HepG2 (cell line): Measurements from ENCODE around the gene SALL2. TPM values are rescaled to one million over a fixed set of nuclear protein-coding genes. Genes with fewer than 3 reads are reported as not detected.

Experiments
- ATAC-seq: fragments of 200-7000 bp; cut with Tn5 transposase; 3 replicates; pipeline ENCODE4 v1.9.1; 2020; ENCODE audit warnings: mild to moderate bottlenecking, moderate library complexity
- BruUV-seq: library from RNA; stranded (reverse); fragments of 400-500 nt; replicated peaks from 2 replicates; lab custom pipeline; 2021; lab: Mats Ljungman, UMichigan
- CTCF ChIA-PET: fragments of 300-600 bp; formaldehyde crosslinking; extraction: SDS; loops from one replicate; lab custom pipeline; 2021; ENCODE audit warnings: low total read pairs, inconsistent platforms, low intra/inter-chr PET ratio; lab: Yijun Ruan, JAX
- POLR2A ChIA-PET: fragments of 350-600 bp; sonication (Branson Sonifier 250); formaldehyde crosslinking; loops from one replicate; lab custom pipeline; 2020; ENCODE audit warnings: antibody characterized with exemption, inconsistent platforms; lab: Yijun Ruan, JAX
- DNase-seq: peaks from one replicate; pipeline ENCODE4 v3.0.0-alpha.2; 2015; ENCODE audit warnings: low spot score
- FAIRE-seq: peaks from 3 replicates; lab custom pipeline; 2011; peaks lifted over from hg19 to GRCh38; lab: Jason Lieb, UNC
- H2AFZ ChIP-seq: one replicate; pipeline ENCODE4 v1.6.1; 2011; ENCODE audit warnings: low read length, inconsistent platforms
- H3K27ac ChIP-seq: fragments of 300-600 bp; 3 replicates; pipeline ENCODE4 v1.8.0; 2011; ENCODE audit warnings: mixed run types, mild to moderate bottlenecking, mixed read lengths, low read length, inconsistent platforms; ENCODE audit not compliant: insufficient read depth; ENCODE audit errors: extremely low read length
- H3K27me3 ChIP-seq, 2 experiments: fragments of 200-600 bp in 1 of 2; 2 replicates in 1 of 2; 3 replicates in 1 of 2; pipeline versions ENCODE4 v1.6.0 to v1.8.0; 2011; ENCODE audit warnings: low read length in 2 of 2, mild to moderate bottlenecking in 2 of 2, moderate library complexity in 2 of 2, inconsistent platforms in 1 of 2; ENCODE audit not compliant: insufficient read depth in 2 of 2, control insufficient read depth in 1 of 2
- H3K36me3 ChIP-seq, 2 experiments: fragments of 200-600 bp in 1 of 2; replicated peaks in 1 of 2; 2 replicates in 1 of 2; 3 replicates in 1 of 2; pipeline versions ENCODE4 v1.5.1 to v1.8.0; 2011; ENCODE audit warnings: low read length in 2 of 2, inconsistent platforms in 1 of 2; ENCODE audit not compliant: insufficient read depth in 2 of 2, control insufficient read depth in 1 of 2
- H3K4me1 ChIP-seq: 2 replicates; pipeline ENCODE4 v1.5.1; 2012; ENCODE audit warnings: low read length, inconsistent platforms; ENCODE audit not compliant: insufficient read depth
- H3K4me2 ChIP-seq: 2 replicates; pipeline ENCODE4 v1.6.0; 2011; ENCODE audit warnings: low read depth, low read length, inconsistent platforms
- H3K4me3 ChIP-seq, 3 experiments: fragments of 200-600 bp in 1 of 3; sonication (generic), shearing (Covaris generic) in 1 of 3; replicated peaks in 1 of 3; 2 replicates each; pipeline ENCODE4 v1.5.1; 2011 to 2016; ENCODE audit warnings: low read length in 3 of 3, inconsistent platforms in 2 of 3, low read depth in 2 of 3, mild to moderate bottlenecking in 2 of 3, control low read depth in 1 of 3, mixed read lengths in 1 of 3; ENCODE audit not compliant: insufficient read depth in 1 of 3
- H3K79me2 ChIP-seq: one replicate; pipeline ENCODE4 v1.6.1; 2011; ENCODE audit warnings: low read length, inconsistent platforms; ENCODE audit not compliant: insufficient read depth
- H3K9ac ChIP-seq: 2 replicates; pipeline ENCODE4 v1.6.0; 2011; ENCODE audit warnings: mild to moderate bottlenecking, low read depth, low read length, inconsistent platforms; ENCODE audit not compliant: insufficient read depth
- H3K9me3 ChIP-seq: 2 replicates; pipeline ENCODE4 v1.5.1; 2012; ENCODE audit warnings: mild to moderate bottlenecking, low read length
- H4K20me1 ChIP-seq: 2 replicates; pipeline ENCODE4 v1.6.0; 2011; ENCODE audit warnings: inconsistent platforms, mild to moderate bottlenecking, low read length, moderate library complexity; ENCODE audit not compliant: insufficient read depth
- E2F2 ChIP-seq: sonication (generic); formaldehyde crosslinking; IDR thresholded peaks from 2 replicates; pipeline ENCODE4 v1.4.0; 2020; ENCODE audit warnings: missing genetic modification reagents, borderline replicate concordance
- GABPA ChIP-seq, 2 experiments: IDR thresholded peaks; 2 replicates each; pipeline ENCODE4 v1.6.1; 2011 to 2016; ENCODE audit warnings: low read depth in 2 of 2, low read length in 1 of 2, missing biosample characterization in 1 of 2, missing genetic modification characterization in 1 of 2
- GTF2F1 ChIP-seq: fragments of 150-350 bp; IDR thresholded peaks from 2 replicates; pipeline ENCODE4 v1.6.1; 2014; ENCODE audit warnings: low read length
- JUN ChIP-seq: sonication (generic); formaldehyde crosslinking; IDR thresholded peaks from 2 replicates; pipeline ENCODE4 v1.4.0; 2020; ENCODE audit warnings: mild to moderate bottlenecking, missing genetic modification reagents
- NCOA2 ChIP-seq: sonication (generic); formaldehyde crosslinking; IDR thresholded peaks from 2 replicates; pipeline ENCODE4 v1.8.0; 2022; ENCODE audit warnings: inconsistent platforms
- RXRB ChIP-seq: IDR thresholded peaks from 2 replicates; pipeline ENCODE4 v1.6.1; 2016; ENCODE audit warnings: borderline replicate concordance, missing genetic modification reagents, missing compliant biosample characterization
- SAP130 ChIP-seq: IDR thresholded peaks from 2 replicates; pipeline ENCODE4 v1.6.1; 2016; ENCODE audit warnings: low read depth
- SIN3A ChIP-seq: IDR thresholded peaks from 2 replicates; pipeline ENCODE4 v1.6.1; 2011; ENCODE audit warnings: low read depth, mild to moderate bottlenecking, control low read depth, low read length, borderline replicate concordance
- SRY ChIP-seq: sonication (generic); formaldehyde crosslinking; IDR thresholded peaks from 2 replicates; pipeline ENCODE4 v1.8.0; 2022; ENCODE audit warnings: mild to moderate bottlenecking, missing genetic modification reagents
- THRA ChIP-seq: sonication (generic); formaldehyde crosslinking; IDR thresholded peaks from 2 replicates; pipeline ENCODE4 v1.4.0; 2020; ENCODE audit warnings: missing genetic modification reagents, borderline replicate concordance
- ZBTB7B ChIP-seq: sonication (generic); formaldehyde crosslinking; IDR thresholded peaks from 2 replicates; pipeline ENCODE4 v1.4.0; 2020; ENCODE audit warnings: missing genetic modification reagents
- ZNF124 ChIP-seq: sonication (generic); formaldehyde crosslinking; IDR thresholded peaks from 2 replicates; pipeline ENCODE4 v1.4.0; 2020; ENCODE audit warnings: missing genetic modification reagents
- ZSCAN20 ChIP-seq: sonication (generic); formaldehyde crosslinking; IDR thresholded peaks from 2 replicates; pipeline ENCODE4 v1.4.0; 2020; ENCODE audit warnings: missing genetic modification reagents, mild to moderate bottlenecking, borderline replicate concordance
- WGBS: methylation state at CpG from one replicate; pipeline ENCODE4 v1.1.6; 2017; ENCODE audit warnings: low lambda C conversion rate; 5-methylcytosine and 5-hydroxymethylcytosine counted together
- in situ Hi-C: cut with HindIII; loops from 2 replicates; pipeline ENCODE4 v1.10.0; 2017; ENCODE audit warnings: low pct_unique_long_range_greater_than_20kb; ENCODE audit not compliant: extremely low pct_ligation_motif_present
- intact Hi-C: fragments of 100-400 bp; cut with micrococcal nuclease; formaldehyde crosslinking; loops from one replicate; pipeline ENCODE4 v1.10.0; 2022; ENCODE audit not compliant: unreplicated experiment
- polyA plus RNA-seq, 8 experiments: library from polyadenylated mRNA; depleted of rRNA in 3 of 8; stranded (reverse) in 7 of 8; unstranded in 1 of 8; fragments of >200 nt; fragmentation: Illumina TruSeq in 4 of 8; extraction: Trizol in 4 of 8; gene quantifications; 2 replicates each; pipeline versions ENCODE4 v1.2.1 to v1.2.3, GENCODE V29; 2011 to 2016; ENCODE audit warnings: low read depth in 4 of 8, missing spikeins in 1 of 8, mixed read lengths in 1 of 8; ENCODE audit not compliant: insufficient read depth in 1 of 8
- total RNA-seq, 5 experiments: library from RNA; depleted of rRNA; stranded (reverse); fragments of >200 nt; fragmentation: Illumina TruSeq; extraction: Trizol; gene quantifications; 2 replicates each; pipeline ENCODE4 v1.2.3, GENCODE V29; 2016; ENCODE audit warnings: low read depth in 1 of 5
- TF ChIP-seq, protein P1 (sequence below): sonication (generic); IDR thresholded peaks from 2 replicates; pipeline ENCODE4 v1.6.1; 2016; ENCODE audit warnings: low read depth, borderline replicate concordance
- TF ChIP-seq, protein P2 (sequence below), 2 experiments: IDR thresholded peaks; 2 replicates each; pipeline ENCODE4 v1.6.1; 2011 to 2012; ENCODE audit warnings: low read length in 2 of 2, borderline replicate concordance in 1 of 2, low read depth in 1 of 2, mild to moderate bottlenecking in 1 of 2, moderate library complexity in 1 of 2
- TF ChIP-seq, protein P3 (sequence below): sonication (generic); formaldehyde crosslinking; IDR thresholded peaks from 2 replicates; pipeline ENCODE4 v1.4.0; 2020; ENCODE audit warnings: missing genetic modification reagents

The SALL2 gene
- total and polyA plus RNA-seq, 2 of the 13 experiments (the other 11 are each of a cell fraction or from before 2014, with no cell fraction given) = 4.9 to 5.8 TPM

GRCh38 chr14:21520767-21521166 lies 5.4 kb downstream of the SALL2 start:
- no peak overlapping the region for H3K9ac ChIP-seq
- 81% methylated on average over 1 of the region's 1 CpG for WGBS
- in situ Hi-C loops (no loop called here), intact Hi-C loops (no loop called here)
- no peaks in the 10 kb centered on the region for H4K20me1 ChIP-seq
- H3K27ac ChIP-seq = peak overlapping the region; percentile 3
- no peaks in the 10 kb centered on the region for H3K27me3 ChIP-seq
- FAIRE-seq (no peak), DNase-seq (no peak), ATAC-seq (no peak)
- no TSS peak for BruUV-seq
- peaks cover 17% of the 10 kb centered on the region for H3K4me1 ChIP-seq
- H3K4me2 ChIP-seq = no peak overlapping the region
- POLR2A ChIA-PET = interaction anchor here (10.8 kb wide), 1 partner anchor 8 kb away, joined by 173 read pairs; the partner anchor contains the start of gene METTL3
- H3K79me2 ChIP-seq = no peaks in the 10 kb centered on the region
- CTCF ChIA-PET = no interaction called here
- H2AFZ ChIP-seq = no peak overlapping the region
- no peak overlapping the region for H3K4me3 ChIP-seq
- no peaks in the 10 kb centered on the region for H3K36me3 ChIP-seq
- no peaks in the 10 kb centered on the region for H3K9me3 ChIP-seq
- peak; percentile 96 for TF ChIP-seq THRA (CRISPR knock-in tag)
- TF ChIP-seq ZBTB7B = no peak
- peak; percentile 70; the same call in 1 of the 2 replicates for TF ChIP-seq RXRB (CRISPR knock-in tag)
- no peak for TF ChIP-seq ZSCAN20 (CRISPR knock-in tag)
- TF ChIP-seq, protein P1, sequence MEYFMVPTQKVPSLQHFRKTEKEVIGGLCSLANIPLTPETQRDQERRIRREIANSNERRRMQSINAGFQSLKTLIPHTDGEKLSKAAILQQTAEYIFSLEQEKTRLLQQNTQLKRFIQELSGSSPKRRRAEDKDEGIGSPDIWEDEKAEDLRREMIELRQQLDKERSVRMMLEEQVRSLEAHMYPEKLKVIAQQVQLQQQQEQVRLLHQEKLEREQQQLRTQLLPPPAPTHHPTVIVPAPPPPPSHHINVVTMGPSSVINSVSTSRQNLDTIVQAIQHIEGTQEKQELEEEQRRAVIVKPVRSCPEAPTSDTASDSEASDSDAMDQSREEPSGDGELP = no peak
- no peak for TF ChIP-seq JUN (CRISPR knock-in tag)
- no peak for TF ChIP-seq ZNF124
- TF ChIP-seq, protein P2, sequence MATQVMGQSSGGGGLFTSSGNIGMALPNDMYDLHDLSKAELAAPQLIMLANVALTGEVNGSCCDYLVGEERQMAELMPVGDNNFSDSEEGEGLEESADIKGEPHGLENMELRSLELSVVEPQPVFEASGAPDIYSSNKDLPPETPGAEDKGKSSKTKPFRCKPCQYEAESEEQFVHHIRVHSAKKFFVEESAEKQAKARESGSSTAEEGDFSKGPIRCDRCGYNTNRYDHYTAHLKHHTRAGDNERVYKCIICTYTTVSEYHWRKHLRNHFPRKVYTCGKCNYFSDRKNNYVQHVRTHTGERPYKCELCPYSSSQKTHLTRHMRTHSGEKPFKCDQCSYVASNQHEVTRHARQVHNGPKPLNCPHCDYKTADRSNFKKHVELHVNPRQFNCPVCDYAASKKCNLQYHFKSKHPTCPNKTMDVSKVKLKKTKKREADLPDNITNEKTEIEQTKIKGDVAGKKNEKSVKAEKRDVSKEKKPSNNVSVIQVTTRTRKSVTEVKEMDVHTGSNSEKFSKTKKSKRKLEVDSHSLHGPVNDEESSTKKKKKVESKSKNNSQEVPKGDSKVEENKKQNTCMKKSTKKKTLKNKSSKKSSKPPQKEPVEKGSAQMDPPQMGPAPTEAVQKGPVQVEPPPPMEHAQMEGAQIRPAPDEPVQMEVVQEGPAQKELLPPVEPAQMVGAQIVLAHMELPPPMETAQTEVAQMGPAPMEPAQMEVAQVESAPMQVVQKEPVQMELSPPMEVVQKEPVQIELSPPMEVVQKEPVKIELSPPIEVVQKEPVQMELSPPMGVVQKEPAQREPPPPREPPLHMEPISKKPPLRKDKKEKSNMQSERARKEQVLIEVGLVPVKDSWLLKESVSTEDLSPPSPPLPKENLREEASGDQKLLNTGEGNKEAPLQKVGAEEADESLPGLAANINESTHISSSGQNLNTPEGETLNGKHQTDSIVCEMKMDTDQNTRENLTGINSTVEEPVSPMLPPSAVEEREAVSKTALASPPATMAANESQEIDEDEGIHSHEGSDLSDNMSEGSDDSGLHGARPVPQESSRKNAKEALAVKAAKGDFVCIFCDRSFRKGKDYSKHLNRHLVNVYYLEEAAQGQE (IDR thresholded peaks at IDR 0.05; ENCODE audit: borderline replicate concordance in 1 of 2, low read depth in 1 of 2, low read length in 2 of 2) = no peak
- TF ChIP-seq NCOA2 (CRISPR knock-in tag) = peak; percentile 18; the same call in 1 of the 2 replicates
- no peak for TF ChIP-seq GTF2F1
- no peak for TF ChIP-seq SRY (CRISPR knock-in tag)
- TF ChIP-seq SAP130 (CRISPR knock-in tag) = 0 out of 2 replicates have a peak, but pooled peaks have one; percentile 17
- TF ChIP-seq, protein P3, sequence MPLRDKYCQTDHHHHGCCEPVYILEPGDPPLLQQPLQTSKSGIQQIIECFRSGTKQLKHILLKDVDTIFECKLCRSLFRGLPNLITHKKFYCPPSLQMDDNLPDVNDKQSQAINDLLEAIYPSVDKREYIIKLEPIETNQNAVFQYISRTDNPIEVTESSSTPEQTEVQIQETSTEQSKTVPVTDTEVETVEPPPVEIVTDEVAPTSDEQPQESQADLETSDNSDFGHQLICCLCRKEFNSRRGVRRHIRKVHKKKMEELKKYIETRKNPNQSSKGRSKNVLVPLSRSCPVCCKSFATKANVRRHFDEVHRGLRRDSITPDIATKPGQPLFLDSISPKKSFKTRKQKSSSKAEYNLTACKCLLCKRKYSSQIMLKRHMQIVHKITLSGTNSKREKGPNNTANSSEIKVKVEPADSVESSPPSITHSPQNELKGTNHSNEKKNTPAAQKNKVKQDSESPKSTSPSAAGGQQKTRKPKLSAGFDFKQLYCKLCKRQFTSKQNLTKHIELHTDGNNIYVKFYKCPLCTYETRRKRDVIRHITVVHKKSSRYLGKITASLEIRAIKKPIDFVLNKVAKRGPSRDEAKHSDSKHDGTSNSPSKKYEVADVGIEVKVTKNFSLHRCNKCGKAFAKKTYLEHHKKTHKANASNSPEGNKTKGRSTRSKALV (CRISPR knock-in tag) = 0 out of 2 replicates have a peak, but pooled peaks have one; percentile 38
- no peak for TF ChIP-seq SIN3A
- no peak for TF ChIP-seq E2F2 (CRISPR knock-in tag)
- TF ChIP-seq GABPA (IDR thresholded peaks at IDR 0.05; ENCODE audit: low read depth, low read length) = no peak
- TF ChIP-seq GABPA (CRISPR knock-in tag; IDR thresholded peaks at IDR 0.05; ENCODE audit: low read depth) = no peak
